Measurements from ENCODE around the gene CHAC1.
A peak's percentile ranks its signal among the peaks of the same experiment; 100 is the strongest.

CHAC1 gene

GRCh38 chr15:40940296-40940801 is 12.9 kb upstream of the CHAC1 start:
- Histone ChIP-seq H3K27me3 (ENCODE audit: insufficient read depth, low read length) (0 out of 2 replicates have a peak, but pooled peaks cover 14% of the 10 kb centered on the region), H3K9me2 (ENCODE audit: low read depth, low read length) (no peaks in the 10 kb centered on the region), H3K27ac (ENCODE audit: low read depth, low read length, poor library complexity, severe bottlenecking) (no peak overlapping the region), H3K79me2 (ENCODE audit: insufficient read depth, low read length) (no peaks in the 10 kb centered on the region), H3K4me1 (ENCODE audit: insufficient read depth, low read length, severe bottlenecking) (peaks cover 17% of the 10 kb centered on the region), H4K20me1 (ENCODE audit: insufficient read depth, low read length) (no peaks in the 10 kb centered on the region), H3F3A (ENCODE audit: insufficient read depth, low read length) (no peaks in the 10 kb centered on the region), H3K4me3 (ENCODE audit: low read depth, low read length, poor library complexity, severe bottlenecking) (no peak overlapping the region), H2AFZ (ENCODE audit: low read length) (no peak overlapping the region), H3K36me3 (ENCODE audit: insufficient read depth, low read length) (no peaks in the 10 kb centered on the region), H3K9me3 (ENCODE audit: low read length) (no peaks in the 10 kb centered on the region), H3K4me2 (ENCODE audit: low read length) (no peak overlapping the region), H3K9ac (ENCODE audit: low read length) (no peak overlapping the region)
- TF ChIP-seq CTCF (IDR thresholded peaks at IDR 0.05; ENCODE audit: low read length), result no peak
- no peak for TF ChIP-seq EZH2 (IDR thresholded peaks at IDR 0.05; ENCODE audit: borderline replicate concordance, low read length)

GRCh38 chr15:40941068-40941527 is 12.2 kb upstream of the CHAC1 start:
- no peak overlapping the region for H3K27ac ChIP-seq (ENCODE audit: low read depth, low read length, poor library complexity, severe bottlenecking)
- TF ChIP-seq EZH2 (IDR thresholded peaks at IDR 0.05; ENCODE audit: borderline replicate concordance, low read length) (no peak), CTCF (IDR thresholded peaks at IDR 0.05; ENCODE audit: low read length) (no peak)
- H3K9ac ChIP-seq (ENCODE audit: low read length), result peak overlapping the region; percentile 70; the same call in 1 of the 2 replicates
- H3K9me3 ChIP-seq (ENCODE audit: low read length), result no peaks in the 10 kb centered on the region
- H3K4me3 ChIP-seq (ENCODE audit: low read depth, low read length, poor library complexity, severe bottlenecking), result peak overlapping the region; percentile 65
- no peaks in the 10 kb centered on the region for H3F3A ChIP-seq (ENCODE audit: insufficient read depth, low read length)
- no peaks in the 10 kb centered on the region for H3K9me2 ChIP-seq (ENCODE audit: low read depth, low read length)
- H3K79me2 ChIP-seq (ENCODE audit: insufficient read depth, low read length), result no peaks in the 10 kb centered on the region
- no peaks in the 10 kb centered on the region for H4K20me1 ChIP-seq (ENCODE audit: insufficient read depth, low read length)
- no peaks in the 10 kb centered on the region for H3K36me3 ChIP-seq (ENCODE audit: insufficient read depth, low read length)
- peak overlapping the region; percentile 85 for H3K4me2 ChIP-seq (ENCODE audit: low read length)
- no peak overlapping the region for H2AFZ ChIP-seq (ENCODE audit: low read length)
- H3K4me1 ChIP-seq (ENCODE audit: insufficient read depth, low read length, severe bottlenecking), result peaks cover 17% of the 10 kb centered on the region
- H3K27me3 ChIP-seq (ENCODE audit: insufficient read depth, low read length), result 0 out of 2 replicates have a peak, but pooled peaks cover 14% of the 10 kb centered on the region

GRCh38 chr15:40941528-40942336 is 11.5 kb upstream of the CHAC1 start:
- peaks cover 17% of the 10 kb centered on the region for H3K4me1 ChIP-seq (ENCODE audit: insufficient read depth, low read length, severe bottlenecking)
- no peak overlapping the region for H3K27ac ChIP-seq (ENCODE audit: low read depth, low read length, poor library complexity, severe bottlenecking)
- peak overlapping the region; percentile 70 for H3K9ac ChIP-seq (ENCODE audit: low read length)
- H2AFZ ChIP-seq (ENCODE audit: low read length), result 0 out of 2 replicates have a peak overlapping the region, but pooled peaks have one; percentile 24
- H3K4me2 ChIP-seq (ENCODE audit: low read length), result peak overlapping the region; percentile 85
- peak; percentile 36 for TF ChIP-seq CTCF (IDR thresholded peaks at IDR 0.05; ENCODE audit: low read length)
- no peak for TF ChIP-seq EZH2 (IDR thresholded peaks at IDR 0.05; ENCODE audit: borderline replicate concordance, low read length)
- H3K79me2 ChIP-seq (ENCODE audit: insufficient read depth, low read length), result no peaks in the 10 kb centered on the region
- 0 out of 2 replicates have a peak, but pooled peaks cover 14% of the 10 kb centered on the region for H3K27me3 ChIP-seq (ENCODE audit: insufficient read depth, low read length)
- peak overlapping the region; percentile 65 for H3K4me3 ChIP-seq (ENCODE audit: low read depth, low read length, poor library complexity, severe bottlenecking)
- H4K20me1 ChIP-seq (ENCODE audit: insufficient read depth, low read length), result no peaks in the 10 kb centered on the region
- H3F3A ChIP-seq (ENCODE audit: insufficient read depth, low read length), result no peaks in the 10 kb centered on the region
- H3K9me3 ChIP-seq (ENCODE audit: low read length), result no peaks in the 10 kb centered on the region
- no peaks in the 10 kb centered on the region for H3K9me2 ChIP-seq (ENCODE audit: low read depth, low read length)
- H3K36me3 ChIP-seq (ENCODE audit: insufficient read depth, low read length), result no peaks in the 10 kb centered on the region
